Bronchial epithelial cell (primary cell): Measurements from ENCODE around the gene GALNT4. TPM values are rescaled to one million over a fixed set of nuclear protein-coding genes. Genes with fewer than 3 reads are reported as not detected.

ENCODE experiments used
- DNase-seq: peaks from one replicate; pipeline ENCODE4 v3.0.0-alpha.2; 2010; ENCODE audit warnings: low read depth
- FAIRE-seq: peaks from 2 replicates; lab custom pipeline; 2011; peaks lifted over from hg19 to GRCh38; lab: Jason Lieb, UNC
- H3K27me3 ChIP-seq: 2 replicates; pipeline ENCODE4 v1.5.1; 2011; ENCODE audit warnings: low read length; ENCODE audit not compliant: control insufficient read depth, insufficient read depth
- H3K36me3 ChIP-seq: 2 replicates; pipeline ENCODE4 v1.5.1; 2011; ENCODE audit warnings: low read length; ENCODE audit not compliant: control insufficient read depth, insufficient read depth
- H3K4me3 ChIP-seq: 2 replicates; pipeline ENCODE4 v1.5.1; 2011; ENCODE audit warnings: mild to moderate bottlenecking, low read depth, low read length, control low read depth
- total RNA-seq: library from RNA; depleted of rRNA; stranded (reverse); fragments of >200 nt; gene quantifications from 2 replicates; pipeline ENCODE4 v1.2.1, GENCODE V29; 2014
- TF ChIP-seq, protein P1 (sequence below): IDR thresholded peaks from 2 replicates; pipeline ENCODE4 v1.5.1; 2011; ENCODE audit warnings: mild to moderate bottlenecking, moderate library complexity, low read length, control low read depth, inconsistent platforms; ENCODE audit not compliant: insufficient read depth, severe bottlenecking

GALNT4 gene
- total RNA-seq, 1 donor from 2014 or later: 9.7 TPM

DNA sequence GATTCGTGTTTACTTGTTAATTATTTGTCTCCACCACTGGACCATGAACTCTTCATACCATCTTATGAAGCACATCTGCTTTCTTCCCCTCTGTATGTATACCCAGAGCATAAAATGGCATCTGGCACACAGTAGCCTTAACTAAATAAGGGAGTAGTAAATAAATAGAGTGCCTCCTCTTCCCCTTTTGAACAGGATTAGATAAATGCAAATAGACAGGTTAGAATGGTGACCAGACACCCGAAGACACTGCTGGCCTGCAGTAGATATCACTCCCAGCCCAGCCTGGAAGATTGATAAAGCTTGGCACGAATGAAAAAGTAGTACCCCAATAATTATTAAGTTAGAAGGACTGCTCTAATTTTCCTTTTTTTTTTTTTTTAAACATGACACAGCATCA is 6.9 kb downstream of the GALNT4 start:
- Histone ChIP-seq H3K4me3 (no peak overlapping the region), H3K27me3 (no peaks in the 10 kb centered on the region), H3K36me3 (no peaks in the 10 kb centered on the region)
- no peak for FAIRE-seq
- TF ChIP-seq, protein P1, sequence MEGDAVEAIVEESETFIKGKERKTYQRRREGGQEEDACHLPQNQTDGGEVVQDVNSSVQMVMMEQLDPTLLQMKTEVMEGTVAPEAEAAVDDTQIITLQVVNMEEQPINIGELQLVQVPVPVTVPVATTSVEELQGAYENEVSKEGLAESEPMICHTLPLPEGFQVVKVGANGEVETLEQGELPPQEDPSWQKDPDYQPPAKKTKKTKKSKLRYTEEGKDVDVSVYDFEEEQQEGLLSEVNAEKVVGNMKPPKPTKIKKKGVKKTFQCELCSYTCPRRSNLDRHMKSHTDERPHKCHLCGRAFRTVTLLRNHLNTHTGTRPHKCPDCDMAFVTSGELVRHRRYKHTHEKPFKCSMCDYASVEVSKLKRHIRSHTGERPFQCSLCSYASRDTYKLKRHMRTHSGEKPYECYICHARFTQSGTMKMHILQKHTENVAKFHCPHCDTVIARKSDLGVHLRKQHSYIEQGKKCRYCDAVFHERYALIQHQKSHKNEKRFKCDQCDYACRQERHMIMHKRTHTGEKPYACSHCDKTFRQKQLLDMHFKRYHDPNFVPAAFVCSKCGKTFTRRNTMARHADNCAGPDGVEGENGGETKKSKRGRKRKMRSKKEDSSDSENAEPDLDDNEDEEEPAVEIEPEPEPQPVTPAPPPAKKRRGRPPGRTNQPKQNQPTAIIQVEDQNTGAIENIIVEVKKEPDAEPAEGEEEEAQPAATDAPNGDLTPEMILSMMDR: no peak
- no peak for DNase-seq

DNA sequence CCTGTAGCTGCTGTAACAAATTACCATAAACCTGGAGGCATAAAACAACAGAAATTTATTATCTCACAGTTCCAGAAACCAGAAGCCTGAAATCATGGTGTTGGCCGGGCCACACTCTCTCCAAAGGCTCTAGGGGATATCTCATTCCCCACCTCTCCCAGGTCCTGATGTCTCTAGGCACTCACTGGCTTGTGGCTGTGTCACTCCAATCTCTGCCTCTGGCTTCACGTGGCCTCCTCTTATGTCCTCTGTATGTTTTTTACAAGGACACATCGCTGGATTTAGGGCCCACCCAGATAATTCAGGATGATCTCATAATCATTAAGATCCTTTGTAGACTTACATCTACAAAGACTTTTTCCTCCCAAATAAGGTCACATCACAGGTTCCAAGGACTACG is 8.0 kb downstream of the GALNT4 start:
- Histone ChIP-seq H3K4me3 (no peak overlapping the region), H3K27me3 (no peaks in the 10 kb centered on the region), H3K36me3 (no peaks in the 10 kb centered on the region)
- FAIRE-seq (no peak), DNase-seq (no peak)
- TF ChIP-seq, protein P1: no peak

DNA sequence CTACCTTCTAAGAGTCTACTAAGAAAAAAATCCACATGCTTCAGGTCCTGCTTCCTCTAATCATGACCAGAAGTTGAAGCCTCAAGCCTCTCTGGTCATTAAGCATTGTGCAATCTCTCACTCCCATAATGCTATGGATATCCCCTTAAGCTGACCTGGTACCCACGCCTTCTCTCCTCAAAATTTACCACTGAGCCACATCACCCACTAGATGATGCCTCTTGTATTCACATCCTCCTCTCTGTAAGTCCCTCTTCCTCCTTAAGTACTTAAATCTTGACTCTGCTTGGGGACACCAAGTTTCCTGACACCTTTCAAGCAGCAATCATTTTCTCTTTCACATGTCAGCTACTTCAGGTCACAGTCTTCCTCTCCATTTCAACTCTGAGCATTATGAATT is 9.8 kb downstream of the GALNT4 start:
- FAIRE-seq (no peak), DNase-seq (no peak)
- TF ChIP-seq, protein P1: no peak
- Histone ChIP-seq H3K27me3 (no peaks in the 10 kb centered on the region), H3K36me3 (no peaks in the 10 kb centered on the region), H3K4me3 (no peak overlapping the region)

DNA sequence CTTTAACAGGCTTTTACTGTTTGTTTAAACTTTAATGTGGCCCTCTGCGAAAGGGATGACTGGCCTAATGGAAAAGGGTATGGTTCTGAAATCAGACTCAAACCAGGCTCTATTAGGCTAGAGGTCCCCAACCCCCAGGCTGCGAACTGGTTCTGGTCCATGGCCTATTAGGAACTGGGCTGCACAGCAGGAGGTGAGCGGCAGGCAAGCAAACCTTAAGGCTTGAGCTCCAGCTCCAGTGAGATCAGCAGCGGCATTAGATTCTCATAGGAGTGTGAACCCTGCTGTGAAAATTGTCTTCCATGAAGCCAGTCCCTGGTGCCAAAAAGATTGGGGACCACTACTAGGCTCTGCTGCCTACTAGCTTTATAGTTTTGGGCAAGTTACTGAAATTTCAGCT is 11.1 kb downstream of the GALNT4 start:
- DNase-seq (no peak), FAIRE-seq (no peak)
- H3K4me3 ChIP-seq: no peak overlapping the region
- H3K36me3 ChIP-seq: no peaks in the 10 kb centered on the region
- TF ChIP-seq, protein P1: no peak
- H3K27me3 ChIP-seq: no peaks in the 10 kb centered on the region

DNA sequence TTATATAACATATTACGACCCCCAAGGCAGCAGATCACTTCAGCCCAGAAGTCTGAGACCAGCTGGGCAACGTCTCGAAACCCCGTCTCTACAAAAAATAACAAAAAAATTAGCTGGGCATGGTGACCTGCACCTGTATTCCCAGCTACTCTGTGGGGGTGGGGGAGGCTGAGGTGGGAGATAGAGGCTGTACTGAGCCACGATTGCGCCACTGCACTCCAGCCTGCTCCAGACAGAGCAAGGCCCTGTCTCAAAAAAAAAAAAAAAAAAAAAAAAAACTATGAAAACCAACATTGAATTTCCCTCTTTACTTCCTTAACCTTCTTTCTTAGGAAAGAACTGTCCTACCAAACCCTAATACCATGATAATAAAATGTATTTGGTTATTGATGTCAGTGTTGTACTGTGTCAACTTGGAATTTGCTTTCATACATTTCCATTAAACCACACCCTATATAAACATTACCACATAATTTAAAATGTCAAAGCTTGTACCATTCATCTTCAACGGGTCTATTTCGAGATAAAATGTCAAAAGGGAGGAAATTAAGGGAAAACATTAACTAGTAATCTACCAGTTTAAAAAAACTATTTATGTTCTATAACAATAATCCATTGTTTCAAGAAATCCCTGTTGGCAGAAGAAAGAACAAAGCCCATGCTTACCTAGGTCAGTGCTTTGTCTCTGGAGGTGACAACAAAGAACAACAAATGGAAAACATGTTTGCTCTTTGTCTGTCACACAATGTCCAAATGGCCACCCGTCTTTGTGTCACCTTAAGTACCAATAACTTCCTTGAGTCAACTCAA is 17.4 kb downstream of the GALNT4 start:
- FAIRE-seq (no peak), DNase-seq (no peak)
- TF ChIP-seq, protein P1: no peak
- H3K4me3 ChIP-seq: no peak overlapping the region
- no peaks in the 10 kb centered on the region for H3K36me3 ChIP-seq
- H3K27me3 ChIP-seq: no peaks in the 10 kb centered on the region
